ENCODE results near the gene KAT2A. TPM values are rescaled to one million over a fixed set of nuclear protein-coding genes. Genes with fewer than 3 reads are reported as not detected.

The KAT2A gene
- total and polyA plus RNA-seq, 9 of the 15 experiments (the other 6 are each of a cell fraction or from before 2014, with no cell fraction given), result 1.5 to 80.4 (median 31.9) TPM

GRCh38 chr17:42126836-42127235 is 5.7 kb upstream of the KAT2A start (continued):
- TF ChIP-seq ZNF764 (CRISPR knock-in tag; IDR thresholded peaks at IDR 0.05; ENCODE audit: low read depth) (no peak), SREBF2 (CRISPR knock-in tag; IDR thresholded peaks at IDR 0.05) (no peak), HDAC6 (IDR thresholded peaks at IDR 0.05; ENCODE audit: low read depth, low read length) (no peak), YY1 (IDR thresholded peaks at IDR 0.05; ENCODE audit: borderline replicate concordance in 1 of 3, control insufficient read depth in 1 of 3, extremely low read depth in 1 of 3, insufficient read depth in 3 of 3, insufficient read length in 1 of 3, insufficient replicate concordance in 2 of 3, low read depth in 1 of 3, low read length in 2 of 3) (no peak), FOXO4 (CRISPR knock-in tag; IDR thresholded peaks at IDR 0.05) (no peak), MBD1 (CRISPR knock-in tag; IDR thresholded peaks at IDR 0.05) (no peak), GABPB2 (CRISPR knock-in tag; conservative IDR thresholded peaks at IDR 0.05) (no peak), CBX5 (IDR thresholded peaks at IDR 0.05; ENCODE audit: borderline replicate concordance, low read depth) (no peak), TCF15 (CRISPR knock-in tag; IDR thresholded peaks at IDR 0.05) (no peak), CLOCK (CRISPR knock-in tag; IDR thresholded peaks at IDR 0.05; ENCODE audit: borderline replicate concordance) (no peak), ARID4B (CRISPR knock-in tag; IDR thresholded peaks at IDR 0.05) (no peak)
